Measurements from ENCODE around the gene DNAJC18.
A peak's percentile ranks its signal among the peaks of the same experiment; 100 is the strongest.

The DNAJC18 gene

DNA sequence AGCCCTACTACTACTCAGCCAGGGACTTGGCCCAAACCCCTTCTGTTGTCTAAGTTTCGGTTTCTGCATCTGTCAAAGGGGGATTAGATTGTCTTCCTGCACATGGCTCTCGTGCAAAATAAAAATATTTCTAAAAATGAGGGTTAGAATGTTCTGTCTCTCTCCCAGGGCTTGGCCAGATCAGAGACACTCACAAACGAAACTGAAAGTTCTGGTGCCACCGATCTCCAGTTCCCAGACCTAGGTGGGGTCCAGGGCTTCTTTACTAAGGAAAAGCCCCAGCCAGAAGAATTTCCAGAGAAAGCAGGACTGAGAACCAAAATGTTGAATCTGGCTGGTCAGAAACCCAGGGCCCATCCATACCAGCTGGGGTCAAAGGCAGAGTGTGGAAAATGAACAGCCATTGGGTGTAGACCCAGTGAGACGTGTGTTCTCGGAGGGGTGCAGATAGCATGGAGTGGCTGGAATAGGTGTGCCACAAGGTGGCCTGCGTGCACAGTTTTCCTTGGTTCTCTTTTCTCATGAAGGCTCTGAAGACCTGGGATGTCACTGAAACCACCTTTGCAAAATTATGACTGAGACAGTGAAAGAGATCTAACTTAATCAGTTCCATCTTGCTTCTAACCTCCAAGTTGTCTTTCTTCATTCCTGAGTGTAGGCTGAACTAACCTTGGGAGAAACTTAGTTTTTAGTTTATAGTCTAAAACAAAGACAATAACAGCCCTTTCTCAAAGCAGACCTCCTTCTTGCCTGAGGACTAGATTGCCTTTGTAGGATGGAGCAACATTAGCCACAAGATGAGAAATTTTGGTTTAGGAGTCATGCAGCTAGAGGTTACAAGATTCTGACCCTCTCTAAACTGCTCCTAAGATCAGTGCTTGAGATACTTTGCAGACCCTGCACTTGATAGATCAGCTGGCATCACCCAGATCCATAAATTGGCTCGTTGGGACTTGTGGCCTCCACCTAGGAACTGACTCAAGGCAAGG, 54.0 kb downstream of the DNAJC18 start:
- no peak for DNase-seq

DNA sequence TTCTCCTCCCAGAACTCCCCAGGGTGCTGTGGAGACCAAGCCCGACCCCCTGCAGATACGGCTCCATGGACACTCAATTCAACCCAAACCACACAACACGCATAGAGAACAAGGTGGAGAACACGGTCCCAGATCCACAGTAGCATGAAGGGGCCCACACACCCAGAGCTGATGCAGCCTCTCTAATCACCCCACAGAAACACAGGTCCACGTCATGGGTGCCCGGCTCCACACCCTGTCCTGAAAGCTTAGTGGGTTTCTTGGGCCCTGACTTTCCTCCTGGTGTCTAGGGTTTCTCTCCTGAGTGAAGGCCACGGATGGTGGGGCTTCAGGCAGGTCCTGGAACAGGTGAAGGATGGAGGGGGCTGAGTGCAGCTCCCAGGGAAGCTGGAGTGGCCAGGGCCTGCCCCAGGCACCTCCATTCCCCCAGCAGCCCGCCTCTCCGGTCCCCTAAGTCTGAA, 54.7 kb downstream of the DNAJC18 start:
- no peak for DNase-seq

DNA sequence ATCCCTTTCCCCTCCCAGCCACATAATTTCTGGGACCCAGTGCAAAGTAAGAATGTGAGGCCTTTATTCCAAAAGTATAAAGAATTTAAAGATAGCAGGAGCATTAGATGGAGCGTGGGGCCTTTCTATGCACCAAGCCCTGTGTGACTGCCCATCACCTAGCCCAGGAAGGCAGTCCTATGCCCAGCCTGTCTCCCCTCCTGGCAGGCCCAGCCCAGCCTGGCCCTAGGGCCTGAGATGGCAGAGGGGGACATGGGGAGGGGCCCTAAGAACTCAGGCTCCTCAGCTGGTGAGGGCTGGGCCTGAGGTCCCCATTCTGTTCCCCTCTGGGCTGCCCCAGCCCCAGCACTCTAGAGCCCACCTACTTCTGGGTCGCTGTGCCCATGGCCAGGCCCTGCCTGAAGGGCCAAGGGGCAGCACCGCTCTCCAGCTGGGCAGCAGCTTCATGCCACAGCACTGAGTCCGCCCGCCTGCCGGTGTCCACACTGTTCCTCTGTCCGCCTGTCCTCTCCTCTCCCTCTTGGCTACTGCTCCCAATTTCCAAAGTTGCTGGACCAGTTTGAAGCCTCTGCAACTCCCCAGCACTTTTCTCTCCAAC, 55.2 kb downstream of the DNAJC18 start:
- DNase-seq, result no peak

DNA sequence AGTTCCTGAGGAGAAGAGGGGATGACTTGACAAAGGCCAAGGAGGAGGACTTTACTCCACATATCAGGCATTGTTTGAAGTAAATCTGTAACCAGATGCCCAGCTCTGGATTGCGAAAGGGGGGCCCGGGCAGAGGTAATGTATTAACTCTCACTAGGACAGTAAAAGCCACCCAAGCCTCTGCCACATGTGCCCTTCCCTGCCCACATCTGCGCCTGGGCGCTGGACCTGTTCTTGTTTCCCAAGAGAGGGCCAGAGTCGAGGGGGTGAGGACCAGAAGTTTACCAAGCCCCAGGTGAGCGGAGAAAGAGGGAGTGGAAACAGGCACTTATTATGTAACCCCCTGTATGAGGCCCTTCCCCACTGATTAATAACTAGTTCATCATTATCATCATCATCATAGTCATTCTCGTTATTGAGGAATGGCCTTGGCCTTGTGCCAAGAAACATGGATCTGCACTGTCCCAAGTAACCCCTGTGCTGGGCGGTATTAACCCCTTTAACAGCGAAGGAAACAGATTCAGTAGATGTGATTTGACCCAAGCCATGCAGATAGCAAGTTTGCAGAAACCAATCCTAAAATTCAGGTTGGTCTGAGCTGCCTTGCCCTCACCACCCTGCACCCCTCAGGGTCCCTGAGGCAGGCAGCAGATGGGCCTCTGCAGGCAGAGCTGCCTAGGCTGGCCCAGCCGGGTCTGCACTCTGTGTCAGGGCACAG, 55.9 kb downstream of the DNAJC18 start, which contains the start of gene SLC23A1:
TSS of gene SLC23A1 (minus strand) at position 23 of the 718 bp plus-strand sequence. CDS start 44 bp downstream, outside the sequence.
- DNase-seq, result peak; percentile 35

DNA sequence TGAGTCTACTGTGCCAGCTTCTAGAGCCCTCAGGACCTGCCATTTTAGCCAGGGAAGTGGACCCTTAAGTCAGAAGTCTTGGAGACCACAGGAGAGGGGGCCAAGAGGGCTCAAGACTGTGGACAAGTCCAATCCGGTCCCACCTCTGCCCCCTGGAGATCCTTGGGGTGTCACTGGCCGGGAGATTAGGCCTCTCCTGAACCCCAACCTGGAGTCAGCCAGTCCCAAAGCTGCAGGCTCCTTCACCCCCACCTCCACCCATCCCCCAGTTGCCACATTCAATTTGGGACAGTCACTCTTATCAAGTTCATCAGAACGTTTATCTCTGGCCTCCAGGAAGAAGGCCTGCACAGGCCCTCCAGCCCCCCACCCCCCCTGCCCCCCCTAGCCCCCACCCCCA, 56.5 kb downstream of the DNAJC18 start:
- no peak for DNase-seq

DNA sequence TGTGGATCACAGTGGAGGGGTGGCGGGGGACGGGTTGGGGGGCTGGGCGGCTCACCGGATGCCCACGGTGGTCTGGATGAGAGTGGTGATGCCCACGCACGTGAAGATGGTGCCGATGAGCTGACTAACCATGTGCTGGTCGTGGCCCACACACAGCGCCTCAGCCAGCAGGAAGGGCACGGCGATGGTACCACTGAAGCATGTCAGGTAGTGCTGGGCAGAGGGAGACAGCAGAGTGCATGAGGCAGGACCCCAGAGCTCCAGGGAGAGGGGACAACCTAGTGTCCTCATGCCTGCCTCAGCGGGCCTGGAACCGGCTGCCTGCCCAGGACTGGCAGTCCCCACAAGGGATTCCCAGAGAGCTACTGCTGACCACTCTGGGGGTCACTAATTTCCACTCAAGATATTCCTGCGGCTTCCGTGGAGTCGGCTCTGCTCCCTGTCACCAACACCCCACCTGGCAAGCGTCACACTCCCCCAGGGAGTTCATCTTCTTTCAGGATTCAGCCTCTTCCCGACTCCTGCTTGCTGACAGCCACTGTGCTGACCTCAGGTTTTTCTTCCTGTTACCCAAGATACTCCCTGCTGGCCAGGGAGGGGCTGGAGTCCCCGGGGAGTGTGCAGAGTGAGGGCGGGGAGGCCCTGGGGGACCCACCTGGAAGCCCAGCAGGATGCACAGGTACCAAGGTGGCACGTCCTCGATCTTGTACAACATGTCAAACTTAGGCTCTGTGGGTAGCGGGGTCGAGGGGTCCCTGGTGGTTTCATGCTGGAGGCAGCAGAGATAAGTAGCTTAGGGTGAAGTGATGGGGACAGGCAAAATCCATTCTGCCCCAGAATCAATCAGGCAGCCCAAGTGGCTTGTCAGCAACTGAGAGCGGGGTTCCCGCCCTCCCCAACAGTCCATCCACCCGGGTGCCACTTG, 57.2 kb downstream of the DNAJC18 start:
- DNase-seq, result no peak

DNA sequence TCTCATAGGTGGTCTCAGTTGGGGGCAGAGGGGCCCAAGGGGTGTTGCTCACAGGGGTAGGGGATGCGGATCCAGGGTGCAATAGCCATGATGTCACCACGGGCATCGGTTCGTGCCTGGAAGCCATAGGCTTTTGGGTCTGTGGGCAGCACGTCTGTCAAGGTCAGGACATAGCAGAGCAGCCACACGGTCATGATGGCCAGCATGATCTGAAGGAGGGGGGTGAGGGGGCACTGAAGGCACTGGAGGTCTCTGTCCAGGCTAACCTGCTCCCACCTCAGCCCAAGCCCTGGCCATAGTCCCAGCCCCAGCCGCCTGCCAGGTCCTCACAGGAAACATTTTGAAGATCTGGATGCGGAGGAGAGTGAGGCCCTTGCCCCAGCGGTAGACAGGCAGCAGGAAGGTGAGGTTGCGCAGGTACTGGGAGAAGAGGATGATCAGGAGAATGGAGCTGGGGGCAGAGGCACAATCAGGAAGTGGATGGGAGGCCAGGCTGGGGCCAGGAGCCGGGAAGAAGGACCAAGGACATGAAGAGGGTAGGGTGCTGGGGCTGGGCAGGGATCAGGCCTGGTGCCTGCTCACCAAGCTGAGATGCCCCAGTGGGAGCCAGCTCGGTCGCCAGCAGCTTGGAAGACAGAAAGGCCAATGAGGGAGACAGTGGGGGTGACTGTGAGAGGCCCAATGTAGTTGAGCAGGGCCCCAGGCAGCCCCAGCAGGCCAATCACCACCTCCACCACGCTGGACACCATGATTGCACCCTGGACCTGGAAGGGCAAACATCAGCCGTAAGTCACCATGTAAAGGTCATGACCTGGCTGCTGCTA, 59.5 kb downstream of the DNAJC18 start:
- no peak for DNase-seq

DNA sequence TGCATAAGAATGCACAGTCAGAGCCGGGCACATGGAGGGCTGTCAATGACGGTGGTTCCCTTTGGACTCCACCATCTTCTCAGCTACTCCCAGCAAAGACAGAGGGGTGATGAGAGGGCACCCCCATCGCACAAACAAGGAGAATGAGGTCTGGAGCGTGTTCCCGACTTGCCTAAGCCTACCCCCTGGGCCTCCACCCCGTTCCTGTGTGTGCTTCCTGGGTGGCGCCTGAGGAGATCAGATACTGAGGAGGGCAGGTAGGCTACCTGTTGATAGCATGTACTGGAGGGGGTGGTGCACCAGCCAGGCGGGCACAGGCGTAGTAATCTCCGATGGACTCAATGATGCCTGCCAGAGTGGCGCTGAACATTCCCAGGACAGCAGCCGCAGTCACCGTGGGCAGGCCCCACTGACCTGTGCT, 60.4 kb downstream of the DNAJC18 start:
- DNase-seq, result no peak

DNA sequence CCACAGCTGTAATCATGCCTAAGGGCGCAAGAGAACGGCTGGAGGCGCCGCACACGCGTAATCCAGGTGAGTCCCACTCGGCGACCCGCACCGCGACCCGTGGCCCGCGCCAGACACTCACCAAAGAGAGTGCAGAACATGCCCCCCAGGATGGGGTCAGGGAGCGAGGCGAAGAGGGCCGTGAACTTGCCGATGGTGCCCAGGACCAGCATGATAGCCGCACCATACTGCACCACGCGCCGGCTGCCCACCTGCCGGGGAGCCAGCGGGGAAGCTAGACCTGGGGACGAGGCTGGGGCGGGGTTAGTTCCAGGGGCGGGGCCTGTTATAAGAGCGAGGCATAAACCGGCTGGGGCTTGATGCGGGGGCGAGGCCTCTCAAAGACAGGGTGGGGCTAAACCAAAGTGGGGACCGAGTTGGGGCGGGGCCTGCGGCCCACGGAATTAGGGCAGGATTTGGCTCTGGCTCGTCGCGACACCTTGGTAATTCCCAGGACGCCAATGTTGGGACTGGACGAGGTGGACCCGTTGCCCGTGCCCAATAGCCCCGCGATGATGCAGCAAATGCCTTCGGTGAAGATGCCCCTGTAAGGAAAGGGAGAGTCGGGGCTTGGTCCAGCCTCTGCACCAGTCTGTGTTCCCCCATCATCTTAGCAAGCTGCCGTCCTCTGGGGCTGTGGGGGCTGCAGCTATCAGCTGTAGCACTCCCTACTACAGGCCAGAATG, 61.1 kb downstream of the DNAJC18 start:
- DNase-seq, result no peak

DNA sequence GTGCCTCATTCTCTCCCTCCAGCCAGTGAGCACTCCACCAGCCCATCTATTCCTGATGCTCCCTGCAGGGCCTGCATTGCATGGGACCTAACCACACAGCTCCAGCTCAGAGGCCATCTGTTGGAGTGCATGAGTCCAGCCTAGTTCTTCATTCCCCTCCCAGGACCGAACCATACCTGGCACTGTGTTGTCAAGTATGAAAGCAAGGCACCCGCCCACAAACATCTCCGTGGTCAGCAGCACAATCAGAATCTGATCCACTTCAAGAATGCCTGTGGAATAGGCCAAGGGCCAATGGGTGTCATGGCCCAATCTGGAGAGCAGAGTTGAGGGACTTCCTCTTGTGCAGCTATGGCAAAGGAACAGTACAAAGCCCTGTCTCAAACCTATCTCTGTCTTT, 62.1 kb downstream of the DNAJC18 start:
- no peak for DNase-seq

DNA sequence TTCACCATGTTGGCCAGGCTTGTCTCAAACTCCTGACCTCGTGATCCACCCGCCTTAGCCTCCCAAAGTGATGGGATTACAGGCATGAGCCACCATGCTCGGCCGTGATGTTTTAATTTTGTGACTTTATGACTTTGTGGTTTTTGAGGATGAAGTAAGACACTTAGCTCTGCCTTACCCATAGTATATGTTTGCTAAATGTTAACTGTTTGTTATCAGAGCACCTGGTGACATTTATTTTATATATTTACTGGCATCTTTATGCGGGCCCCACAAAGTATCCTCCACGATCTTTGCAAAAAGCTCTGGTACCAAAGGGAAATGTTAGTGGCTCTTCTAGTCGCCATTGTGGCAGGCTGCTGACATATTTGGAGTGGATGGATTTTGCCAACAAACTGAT, 63.0 kb downstream of the DNAJC18 start:
- DNase-seq, result no peak

DNA sequence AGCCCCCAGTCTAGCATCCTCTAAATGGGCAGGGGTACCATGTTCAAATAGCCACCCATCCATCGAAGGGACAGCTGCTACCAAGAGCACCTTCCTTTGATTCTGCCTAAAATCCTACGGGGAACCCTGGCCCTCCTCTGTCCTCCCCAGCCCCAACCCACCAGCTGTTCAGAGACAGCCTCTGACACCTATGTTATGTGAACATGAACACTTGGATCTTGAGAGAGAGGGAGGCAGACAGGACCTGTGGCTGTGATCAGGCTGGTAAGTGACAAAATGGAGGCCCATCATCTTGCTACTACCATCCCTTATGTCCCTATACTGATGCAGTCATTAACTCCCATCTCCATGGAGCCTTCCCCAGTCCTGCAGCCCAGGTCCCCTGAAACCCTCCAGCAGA, 64.4 kb downstream of the DNAJC18 start:
- no peak for DNase-seq

DNA sequence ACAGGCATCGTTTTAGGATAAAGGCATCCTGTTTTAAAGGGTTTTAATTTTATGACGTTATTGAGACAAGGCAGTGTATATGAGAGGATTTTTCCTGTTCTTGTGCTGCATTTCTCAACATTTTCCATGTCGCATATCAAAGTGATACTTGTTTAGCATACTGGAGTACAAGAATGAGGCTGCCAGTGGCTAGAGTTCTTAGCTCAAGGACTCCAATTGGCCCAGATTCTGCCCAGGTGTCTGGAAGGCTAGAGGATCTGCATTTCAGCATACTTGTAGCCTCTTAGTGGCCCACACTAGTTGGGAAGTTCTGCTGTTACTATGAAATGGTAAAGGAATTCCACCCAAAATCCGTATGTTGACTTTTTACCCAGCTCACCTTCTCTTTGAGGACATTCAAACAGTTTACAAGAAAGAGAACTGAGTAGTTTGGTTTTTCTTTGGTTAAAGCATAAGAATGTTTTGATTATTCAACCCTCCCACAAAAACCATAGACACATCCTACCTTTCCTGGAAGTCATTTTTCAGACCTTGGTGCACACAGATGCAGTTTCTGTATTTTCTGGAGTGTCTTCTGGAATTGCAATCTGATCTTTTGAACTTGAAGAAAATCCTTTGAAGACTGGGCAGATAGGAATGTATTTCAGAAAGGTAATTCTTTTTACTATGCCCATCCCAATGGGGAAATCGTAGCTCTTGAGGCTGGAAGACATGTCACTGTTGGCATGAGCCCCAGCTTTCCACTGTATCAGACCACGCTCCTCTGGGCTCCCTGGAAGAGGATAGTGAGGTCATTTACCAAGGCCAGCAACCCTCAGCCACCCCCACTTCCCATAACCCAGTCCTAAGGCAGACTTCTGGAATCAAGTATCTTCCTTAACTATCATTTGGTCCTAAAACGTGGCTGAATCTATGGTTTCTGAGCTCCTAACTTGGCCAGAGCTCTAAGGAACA, 67.6 kb downstream of the DNAJC18 start:
- no peak for DNase-seq

DNA sequence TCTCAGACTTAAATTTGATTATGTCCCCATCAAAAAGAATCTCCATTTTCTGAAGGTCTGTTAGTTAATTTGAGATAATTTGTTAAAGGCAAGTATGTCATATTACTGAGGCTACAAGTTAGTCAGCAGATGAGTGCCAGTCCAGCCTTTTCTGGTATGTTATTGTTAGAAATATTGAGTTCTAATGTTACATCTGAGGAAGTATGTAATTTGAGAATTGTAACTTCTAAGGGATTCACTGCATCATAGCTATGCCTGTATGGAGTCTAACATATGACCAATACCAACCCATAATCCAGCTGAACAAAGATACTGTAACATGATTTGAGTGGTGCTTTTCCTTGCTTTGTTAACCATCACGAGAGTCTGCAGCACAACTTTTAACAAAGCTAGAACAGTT, 70.1 kb downstream of the DNAJC18 start:
- no peak for DNase-seq

DNA sequence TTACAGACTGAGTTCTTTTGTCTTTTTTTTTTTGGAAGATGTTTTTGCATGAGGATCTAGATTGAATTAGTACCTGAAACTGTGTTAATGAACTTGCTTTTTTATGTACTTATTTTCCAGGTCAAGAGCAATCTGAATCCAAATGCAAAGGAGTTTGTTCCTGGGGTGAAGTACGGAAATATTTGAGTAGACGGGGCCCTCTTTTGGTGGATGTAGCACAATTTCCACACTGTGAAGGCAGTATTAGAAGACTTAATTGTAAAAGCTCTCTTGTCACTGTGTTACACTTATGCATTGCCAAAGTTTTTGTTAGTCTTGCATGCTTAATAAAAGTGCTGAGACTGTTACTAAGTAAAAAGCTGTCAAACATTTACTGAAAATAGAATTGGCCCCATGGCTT, 70.7 kb downstream of the DNAJC18 start:
- DNase-seq, result no peak

DNA sequence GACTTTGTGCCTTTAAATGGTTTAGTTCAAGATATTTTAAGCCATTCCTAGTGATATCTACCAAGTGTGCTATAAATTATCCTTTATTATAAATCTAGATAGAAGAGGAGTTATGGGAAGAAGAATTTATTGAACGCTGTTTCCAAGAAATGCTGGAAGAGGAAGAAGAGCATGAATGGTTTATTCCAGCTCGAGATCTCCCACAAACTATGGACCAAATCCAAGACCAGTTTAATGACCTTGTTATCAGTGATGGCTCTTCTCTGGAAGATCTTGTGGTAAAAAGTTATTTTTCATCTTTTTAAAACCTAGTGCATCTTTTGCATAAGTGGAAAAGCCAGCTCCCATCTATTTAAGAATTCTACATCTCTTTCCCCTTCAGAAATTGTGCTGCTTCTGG, 74.9 kb downstream of the DNAJC18 start:
- DNase-seq, result no peak

DNA sequence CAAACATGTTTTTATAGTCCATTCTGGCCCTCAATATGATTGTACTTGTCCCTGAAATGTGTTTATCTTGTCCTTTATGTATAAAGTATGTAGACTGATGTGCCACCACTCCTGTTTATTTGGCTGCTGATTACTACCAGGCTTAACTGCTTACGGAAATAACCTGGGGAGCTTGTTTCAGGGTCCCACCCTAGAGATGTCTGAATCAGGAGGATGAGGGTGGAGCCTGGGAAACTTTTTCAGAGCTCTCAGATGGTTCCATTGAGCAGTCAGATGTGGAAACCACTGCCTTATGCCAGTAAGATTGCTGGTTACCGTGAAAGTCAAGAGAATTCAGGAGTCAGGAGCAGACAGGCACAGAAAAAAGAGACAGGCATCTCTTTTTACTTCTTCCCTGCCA, 75.4 kb downstream of the DNAJC18 start:
- DNase-seq, result no peak

DNA sequence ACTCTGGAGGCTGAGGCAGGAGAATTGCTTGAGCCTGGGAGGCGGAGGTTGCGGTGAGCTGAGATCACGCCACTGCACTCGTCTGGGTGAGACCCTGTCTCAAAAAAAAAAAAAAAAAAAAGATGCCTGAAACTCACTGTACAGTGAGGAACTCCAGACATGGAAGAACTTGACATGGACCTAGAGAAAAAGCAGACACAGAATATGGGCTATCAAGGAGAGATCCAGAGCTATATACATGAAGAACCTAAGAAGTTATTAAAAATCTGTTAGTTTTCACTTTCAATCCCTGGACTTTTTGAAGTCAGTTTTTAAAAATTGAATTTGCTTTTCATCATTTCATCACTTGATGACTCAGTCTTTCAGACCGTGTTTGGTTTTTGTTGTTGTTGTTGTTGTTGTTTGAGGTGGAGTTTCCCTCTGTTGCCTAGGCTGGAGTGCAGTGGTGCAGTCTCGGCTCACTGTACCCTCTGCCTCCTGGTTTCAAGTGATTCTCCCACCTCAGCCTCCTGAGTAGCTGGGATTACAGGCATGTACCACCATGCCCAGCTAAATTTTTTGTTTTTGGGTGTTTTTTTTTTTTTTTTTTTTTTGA, 77.4 kb downstream of the DNAJC18 start:
- no peak for DNase-seq

DNA sequence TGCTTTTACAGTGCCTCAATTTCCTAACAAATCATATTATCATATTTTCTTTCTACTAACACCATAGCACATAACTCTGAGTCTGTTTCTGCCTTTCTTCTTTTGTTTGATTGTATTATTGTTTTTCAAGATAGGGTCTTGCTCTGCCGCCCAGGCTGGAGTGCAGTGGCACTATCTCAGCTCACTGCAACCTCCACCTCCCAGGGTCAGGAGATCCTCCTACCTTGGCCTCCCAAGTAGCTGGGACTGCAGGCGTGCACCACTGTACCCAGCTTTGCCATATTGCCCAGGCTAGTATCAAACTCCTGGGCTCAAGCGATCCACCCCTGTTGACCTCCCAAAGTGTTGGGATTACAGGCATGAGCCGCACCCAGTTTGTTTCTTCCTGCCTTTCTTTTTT, 78.9 kb downstream of the DNAJC18 start:
- no peak for DNase-seq

Measured in NCI-H1694 treated with DMSO at 0.1 percent for 48 hours (cell line).